Ureter (tissue), 1 donor: ENCODE results near the gene RRAD. TPM values are rescaled to one million over a fixed set of nuclear protein-coding genes. Genes with fewer than 3 reads are reported as not detected.

Experiments
- DNase-seq: peaks from one replicate; pipeline ENCODE4 v3.0.0-alpha.2; 2020; ENCODE audit warnings: low spot score
- total RNA-seq: library from RNA; stranded (reverse); gene quantifications from one replicate; pipeline ENCODE4 v1.2.4, GENCODE V29; 2023
- donor health status: DM: yes; HTN: yes; CAD: no.

RRAD gene
- total RNA-seq, 1 donor from 2014 or later: 7.7 TPM

- DNase-seq: no peak
These were observed 7.6 kb downstream of the RRAD start for GRCh38 chr16:66917741-66918140.

DNA sequence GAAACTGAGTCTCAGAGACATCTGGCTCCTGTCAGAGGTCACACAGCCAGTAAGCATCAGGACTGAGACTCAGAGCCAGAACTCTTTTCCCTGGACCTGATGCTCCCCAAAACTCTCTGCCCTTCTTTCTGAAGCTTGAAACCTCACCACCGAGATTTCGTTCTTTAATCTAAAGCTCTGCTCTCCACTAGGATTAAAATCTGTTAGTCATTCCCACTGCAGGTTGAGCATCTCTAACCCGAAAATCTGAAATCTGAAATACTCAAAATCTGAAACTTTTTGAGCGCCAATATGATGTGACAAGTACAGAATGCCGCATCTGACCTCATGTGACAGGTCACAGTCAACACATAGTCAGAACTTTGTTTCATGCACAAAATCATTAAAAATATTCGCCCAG lies 8.8 kb downstream of the RRAD start:
- DNase-seq: no peak

DNA sequence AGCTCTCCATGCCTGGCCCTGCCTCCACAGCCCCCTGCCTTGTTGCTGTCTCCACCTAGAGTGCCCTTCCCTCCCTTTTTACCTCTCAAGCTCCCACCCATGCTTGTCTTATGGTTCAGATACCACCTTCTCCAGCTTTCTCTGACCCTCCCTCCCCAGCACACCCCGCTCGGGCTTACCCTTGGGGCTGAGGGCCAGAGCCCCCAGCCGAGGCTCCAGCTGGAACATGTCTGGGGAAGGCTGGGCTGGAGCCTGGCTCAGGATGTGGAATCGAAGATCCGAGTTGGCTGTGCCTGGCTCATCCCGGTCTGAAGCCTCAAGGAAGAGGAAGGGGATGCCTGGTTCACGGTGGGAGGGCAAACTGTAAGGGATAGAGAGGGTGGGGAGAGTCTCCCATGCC lies 10.3 kb downstream of the RRAD start:
- DNase-seq: no peak

DNA sequence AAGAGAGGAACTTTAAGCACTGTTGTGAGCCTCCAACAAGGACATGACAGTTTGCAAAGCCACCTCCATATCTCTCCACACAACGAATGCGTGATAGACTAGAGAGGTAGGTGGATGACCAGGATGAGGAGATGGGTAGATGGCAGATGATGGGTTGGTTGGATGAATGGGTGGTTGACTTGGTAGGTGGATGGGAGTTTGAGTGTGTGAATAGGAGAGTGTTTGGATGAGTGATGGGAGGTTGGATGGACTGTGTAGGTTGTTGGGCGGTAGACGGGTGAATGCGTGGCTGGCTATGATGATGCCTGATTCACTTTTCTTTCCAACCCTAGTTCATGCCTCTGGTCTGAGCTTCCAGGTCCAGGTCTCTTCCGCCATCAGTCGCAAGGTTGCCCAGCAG lies 10.8 kb downstream of the RRAD start:
- DNase-seq: no peak

DNA sequence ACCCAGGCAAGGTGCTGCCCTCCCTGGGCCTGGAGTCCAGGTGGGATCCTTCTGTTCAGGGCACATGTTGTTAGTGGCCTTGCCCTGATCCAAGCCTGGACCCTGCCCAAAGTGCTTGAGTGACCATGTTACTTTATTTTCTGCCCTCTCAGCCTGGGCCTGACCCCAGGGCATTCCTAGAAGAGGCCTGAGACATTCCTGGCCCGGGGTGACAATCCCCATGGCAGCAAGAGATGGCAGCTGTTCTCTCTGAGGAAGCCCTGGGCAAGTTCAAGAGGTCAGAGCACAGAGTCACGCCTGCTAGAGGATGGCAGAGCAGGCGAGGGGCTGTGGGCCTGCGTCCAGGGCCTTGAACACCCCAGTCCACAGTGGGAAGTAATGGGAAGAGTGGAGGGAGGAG lies 11.6 kb downstream of the RRAD start:
- DNase-seq: no peak

DNA sequence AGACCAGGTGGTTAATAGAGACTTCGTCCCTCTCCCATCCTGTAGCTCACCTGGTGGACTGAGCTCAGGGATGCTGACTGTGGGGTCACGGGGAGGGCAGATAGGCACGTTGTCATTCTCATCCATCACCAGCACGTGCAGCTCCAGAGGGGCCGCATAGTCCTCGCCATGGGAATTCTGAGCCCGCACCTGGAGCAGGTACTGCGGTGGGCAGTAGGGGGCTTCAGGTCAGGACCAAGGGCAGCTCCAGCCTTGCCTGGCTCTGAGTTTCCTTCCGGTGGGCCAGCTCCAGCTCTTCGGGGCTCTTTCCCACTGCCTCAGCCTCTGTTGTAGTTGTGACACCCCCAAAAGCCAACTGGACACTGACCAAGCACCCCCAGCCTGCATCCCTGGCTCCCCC lies 12.3 kb downstream of the RRAD start:
- no peak for DNase-seq

GRCh38 chr16:66911801-66912200 lies 13.5 kb downstream of the RRAD start:
- DNase-seq: no peak

DNA sequence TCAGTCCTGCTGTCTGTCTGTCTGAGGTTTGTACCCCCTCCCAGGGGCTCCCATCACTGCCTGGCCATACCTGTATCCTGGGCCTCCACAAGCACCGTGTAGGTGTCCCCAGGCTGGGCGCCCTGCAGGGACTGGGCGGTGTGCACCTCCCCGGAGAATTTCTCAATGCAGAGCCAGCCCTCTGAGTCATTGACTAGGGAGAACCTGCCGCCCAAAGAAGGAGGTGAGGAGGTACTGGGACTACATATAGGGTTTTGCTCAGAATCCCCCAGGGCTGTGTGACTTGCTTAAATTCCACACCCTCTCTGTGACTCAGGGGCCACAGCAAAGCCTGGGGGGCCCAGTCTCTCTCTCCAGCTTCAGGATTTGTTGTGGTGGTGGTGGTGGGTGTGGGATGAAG lies 14.2 kb downstream of the RRAD start:
- no peak for DNase-seq

DNA sequence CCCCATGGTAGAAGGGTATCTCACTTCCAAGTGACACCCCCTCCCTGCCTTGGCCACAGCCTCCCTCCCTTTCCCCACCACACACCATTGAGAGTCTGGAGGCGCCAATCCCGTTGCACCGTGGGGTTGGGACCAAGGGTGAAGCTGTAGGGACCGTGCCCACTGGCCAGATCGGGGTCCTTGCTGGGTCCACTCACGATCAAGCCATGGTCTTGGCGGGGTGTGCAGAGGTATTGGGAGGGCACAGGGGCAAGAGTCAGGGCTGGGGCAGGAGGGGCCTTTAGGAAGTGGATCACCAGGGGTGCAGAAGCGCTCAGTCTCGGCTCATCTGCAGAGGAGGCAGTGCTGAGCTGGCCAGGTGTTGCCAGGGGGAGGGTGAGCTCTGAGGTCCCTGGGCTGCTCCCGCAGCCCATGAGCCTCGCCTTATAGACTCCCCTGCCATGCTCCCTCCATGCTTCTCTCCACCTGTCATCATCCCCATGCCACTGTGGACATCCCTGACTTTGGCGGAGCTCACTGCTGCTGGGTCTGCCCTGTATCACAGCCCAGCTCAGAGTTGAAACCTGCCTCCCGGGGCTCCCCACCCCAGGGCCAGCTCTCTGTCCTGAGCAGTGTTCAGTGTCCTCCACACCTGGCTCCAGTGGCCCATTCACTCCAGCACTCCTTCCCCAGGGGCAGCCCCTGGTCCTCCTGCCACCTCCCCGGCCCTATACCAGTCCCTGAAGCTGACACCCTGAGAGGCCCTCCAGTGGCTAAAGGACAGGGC lies 15.0 kb downstream of the RRAD start:
- DNase-seq: no peak

- DNase-seq: no peak
These were observed 16.4 kb downstream of the RRAD start for GRCh38 chr16:66908762-66909559.

GRCh38 chr16:66908116-66908515 lies 17.2 kb downstream of the RRAD start:
- no peak for DNase-seq

- DNase-seq: no peak
These were observed 18.2 kb downstream of the RRAD start for GRCh38 chr16:66906916-66907836.

GRCh38 chr16:66905633-66906539 lies 19.4 kb downstream of the RRAD start:
- peak; percentile 76 for DNase-seq

- no peak for DNase-seq
These were observed 20.3 kb downstream of the RRAD start for GRCh38 chr16:66904846-66905632.

GRCh38 chr16:66904428-66904845 lies 20.9 kb downstream of the RRAD start:
- DNase-seq: no peak

GRCh38 chr16:66903544-66904427 lies 21.5 kb downstream of the RRAD start:
- no peak for DNase-seq

DNA sequence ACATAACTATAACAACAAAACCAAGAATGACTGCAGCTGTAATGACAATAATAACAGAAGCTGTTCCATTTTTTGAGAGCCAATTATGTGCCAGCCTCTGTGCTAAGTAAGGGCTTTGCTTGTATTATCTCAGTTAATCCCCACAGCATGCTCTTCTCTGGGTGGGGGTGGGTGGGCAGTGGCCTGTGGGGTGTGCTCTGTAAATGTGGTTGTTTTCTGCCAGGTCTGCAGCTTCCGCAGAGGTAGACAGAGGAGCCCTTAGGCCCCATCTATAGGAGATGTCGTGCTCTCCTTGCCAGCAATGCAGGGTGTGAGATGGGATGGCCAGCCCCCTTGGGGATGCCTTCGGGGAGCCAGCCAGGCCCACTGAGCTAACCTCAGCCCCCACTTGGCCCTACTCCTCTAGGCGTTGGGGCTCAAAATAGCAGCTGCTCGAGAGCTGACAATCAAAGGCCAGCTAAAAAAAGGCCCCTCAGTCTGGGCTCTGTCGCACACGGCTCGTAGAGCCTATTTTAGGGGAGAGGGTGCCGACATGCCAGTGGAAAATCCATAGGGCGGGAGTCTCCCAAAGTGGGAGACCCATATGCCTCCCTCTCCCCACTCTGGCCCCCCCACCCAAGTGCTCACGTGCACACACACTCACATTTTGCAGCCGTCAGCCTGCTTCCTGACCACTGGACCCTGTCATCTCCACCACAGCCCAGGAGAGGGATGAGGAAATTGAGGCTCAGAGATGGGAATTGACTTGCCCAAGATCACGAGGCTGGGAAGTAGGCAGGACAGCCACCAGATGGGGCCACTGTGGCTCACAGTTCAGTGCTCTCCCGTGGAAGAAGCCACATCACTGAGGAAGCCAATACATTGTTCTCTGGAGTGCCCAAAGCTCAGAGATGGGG lies 22.4 kb downstream of the RRAD start:
- DNase-seq: no peak

DNA sequence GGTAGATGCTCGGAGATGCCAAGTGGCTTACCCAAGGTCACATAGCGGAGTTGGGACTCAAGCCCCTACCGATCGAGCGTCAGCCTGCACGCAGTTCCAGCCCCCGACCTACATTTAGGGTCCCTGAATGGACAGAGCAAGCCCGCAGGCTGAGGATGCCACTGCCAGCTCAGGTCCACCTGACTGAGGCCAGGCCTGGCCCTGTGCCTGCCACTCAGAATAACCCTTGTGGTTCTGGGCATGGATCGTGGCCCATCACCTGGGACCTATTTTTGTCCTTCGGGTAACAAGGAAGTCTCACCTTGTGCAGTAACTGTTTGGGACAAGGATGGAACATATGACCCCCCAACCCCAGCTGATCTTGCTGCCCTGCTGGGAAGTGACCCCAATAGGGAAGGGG lies 23.7 kb downstream of the RRAD start:
- no peak for DNase-seq
